Sigmoid colon (tissue), 4 donors: ENCODE results near the gene CAD.

Source experiments
- CTCF ChIP-seq, 4 experiments: fragments of 450-650 bp in 3 of 4; fragments of 200-600 bp in 1 of 4; IDR thresholded peaks; one replicate each; pipeline ENCODE4 v1.5.1; 2016 to 2019; ENCODE audit warnings: antibody characterized with exemption in 4 of 4, mild to moderate bottlenecking in 3 of 4, moderate library complexity in 2 of 4
- EP300 ChIP-seq, 4 donors: sonication (generic); formaldehyde crosslinking; IDR thresholded peaks; one replicate each; pipeline ENCODE4 v1.6.1; 2017; ENCODE audit warnings: antibody characterized with exemption in 4 of 4
- POLR2A ChIP-seq, 2 donors: fragments of 450-650 bp; IDR thresholded peaks; one replicate each; pipeline ENCODE4 v1.6.1; 2016; ENCODE audit warnings: antibody characterized with exemption in 2 of 2, mild to moderate bottlenecking in 2 of 2, moderate library complexity in 2 of 2

GRCh38 chr2:27284996-27285395 is 67.8 kb downstream of the CAD start:
- TF ChIP-seq CTCF (IDR thresholded peaks at IDR 0.05) = no peak
- no peak for TF ChIP-seq POLR2A (IDR thresholded peaks at IDR 0.05)
- no peak for TF ChIP-seq EP300 (IDR thresholded peaks at IDR 0.05)
